GM19455 (cell line): ENCODE data around the gene MPC1L.

Experiments
- ATAC-seq: cut with Tn5 transposase; IDR thresholded peaks from one replicate; pipeline ENCODE4 v1.9.1; 2021; ENCODE audit not compliant: unreplicated experiment

MPC1L gene

DNA sequence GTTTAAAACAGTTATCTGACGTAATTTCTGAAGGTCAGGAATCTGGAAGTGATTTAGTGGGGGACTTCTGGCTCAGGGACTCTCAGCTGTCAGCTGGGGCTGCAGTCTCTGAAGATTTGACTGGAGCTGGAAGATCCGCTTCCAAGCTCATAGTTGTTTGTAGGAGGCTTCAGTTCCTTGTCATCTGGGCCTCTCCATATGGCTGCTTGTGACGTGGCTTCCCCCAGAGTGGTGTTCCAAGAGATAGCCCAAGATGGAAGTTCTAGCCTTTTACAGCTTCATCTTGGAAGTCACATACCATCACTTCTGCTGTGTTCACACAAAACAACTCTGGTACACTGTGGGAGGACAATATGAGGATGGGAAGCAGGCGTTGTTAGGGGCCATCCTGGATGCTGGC, 2.1 kb downstream of the MPC1L start:
- no peak for ATAC-seq

DNA sequence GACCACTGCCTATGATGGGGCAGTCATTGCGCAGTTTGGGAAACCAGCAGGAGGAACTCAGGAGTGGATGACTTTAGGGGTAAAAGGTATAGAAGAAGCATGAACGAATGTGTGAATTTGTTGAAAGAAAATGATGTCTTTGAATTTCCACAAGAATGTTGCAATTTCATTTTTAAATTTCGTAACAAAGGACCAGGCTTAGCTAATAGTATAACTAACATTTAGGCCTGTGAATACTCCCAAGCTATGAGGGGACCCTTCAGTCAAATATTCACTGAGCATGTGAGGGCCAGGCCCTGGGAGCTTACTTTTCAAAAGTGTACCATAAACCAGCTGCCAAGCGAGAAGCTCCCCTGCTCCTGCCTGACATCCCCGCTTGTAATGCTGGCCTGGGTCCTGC, 5.3 kb downstream of the MPC1L start:
- no peak for ATAC-seq

DNA sequence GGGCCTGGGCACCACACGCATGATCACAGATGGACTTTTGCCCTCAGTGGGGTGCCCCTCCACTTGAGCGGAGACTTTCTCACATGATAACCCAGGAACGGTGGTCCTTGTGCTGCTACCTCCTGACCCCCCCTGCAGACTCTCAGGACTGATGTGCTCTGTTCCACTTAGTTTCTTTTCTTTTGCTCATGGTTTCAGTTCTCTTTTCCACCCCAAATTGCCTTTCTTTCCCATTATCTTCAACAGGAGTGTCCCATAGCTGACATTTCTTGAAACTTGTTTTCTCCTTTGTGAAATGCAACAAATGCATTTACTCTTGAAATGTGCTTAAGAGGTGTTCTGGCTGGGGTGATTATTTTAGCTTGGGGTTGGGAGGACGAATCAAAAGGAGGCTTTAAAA, 9.0 kb downstream of the MPC1L start:
- ATAC-seq: no peak

DNA sequence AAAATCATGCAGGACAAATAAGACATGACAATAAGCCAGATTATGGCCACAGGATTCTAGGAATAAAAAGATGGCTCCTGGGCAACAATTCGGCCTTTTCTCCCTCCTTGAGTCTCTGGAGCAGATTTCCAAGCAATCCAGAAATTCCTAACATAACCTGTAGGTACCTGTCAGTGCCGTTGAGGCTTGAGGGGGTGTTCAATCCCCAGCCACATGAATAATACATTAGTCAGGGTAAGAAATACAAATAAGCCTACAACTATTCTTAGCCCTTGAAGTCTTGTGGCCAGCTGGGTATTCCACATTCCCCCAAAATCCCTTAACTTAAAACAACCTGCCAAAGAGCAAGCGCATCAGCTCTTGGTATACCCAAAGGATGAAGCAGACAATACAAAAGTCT, 14.5 kb downstream of the MPC1L start:
- no peak for ATAC-seq

DNA sequence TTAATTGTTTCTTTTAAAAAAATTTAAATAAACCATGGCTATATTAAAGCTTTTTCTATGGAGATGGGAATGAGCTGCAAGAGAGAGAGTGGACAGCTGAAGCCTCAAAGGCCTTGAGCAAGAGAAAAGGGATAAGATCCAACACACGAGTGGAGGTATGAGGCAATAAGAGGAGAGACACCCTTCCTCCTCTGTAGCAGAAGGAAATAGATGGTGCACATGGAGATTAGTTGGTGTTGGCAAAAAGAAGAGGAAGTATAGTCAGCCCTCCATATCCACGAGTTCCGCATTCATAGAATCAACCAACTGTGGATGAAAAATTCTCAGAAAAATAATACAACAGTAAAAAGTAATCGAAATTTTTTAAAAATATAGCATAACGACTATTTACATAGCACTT, 20.9 kb downstream of the MPC1L start:
- ATAC-seq: no peak

DNA sequence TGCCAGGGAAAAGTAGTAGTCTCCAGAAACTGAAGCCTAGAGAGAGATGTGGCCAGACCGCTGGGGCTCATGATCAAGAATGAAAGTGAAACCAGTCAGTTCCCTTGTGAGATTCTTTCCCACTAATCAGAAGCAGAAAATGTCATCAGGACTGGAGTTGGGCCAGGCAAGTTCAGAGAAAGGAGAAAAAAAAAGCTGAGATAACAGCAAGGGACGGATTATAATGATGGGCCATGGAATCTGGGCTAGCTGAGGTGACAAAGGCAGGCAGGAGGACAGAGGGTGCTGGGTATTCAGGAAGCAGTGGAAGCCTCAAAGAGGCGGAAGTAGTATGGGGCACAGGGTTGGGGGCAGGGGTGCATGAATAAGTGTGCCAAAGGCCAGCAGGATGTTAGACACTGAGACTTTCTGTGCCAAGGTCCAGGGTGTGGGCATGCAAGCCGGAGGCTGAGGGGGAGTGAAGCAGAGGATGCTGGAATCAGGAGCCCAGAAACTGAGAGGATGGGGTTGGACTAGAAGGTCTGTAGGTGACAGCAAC, 21.7 kb downstream of the MPC1L start:
- ATAC-seq: no peak

DNA sequence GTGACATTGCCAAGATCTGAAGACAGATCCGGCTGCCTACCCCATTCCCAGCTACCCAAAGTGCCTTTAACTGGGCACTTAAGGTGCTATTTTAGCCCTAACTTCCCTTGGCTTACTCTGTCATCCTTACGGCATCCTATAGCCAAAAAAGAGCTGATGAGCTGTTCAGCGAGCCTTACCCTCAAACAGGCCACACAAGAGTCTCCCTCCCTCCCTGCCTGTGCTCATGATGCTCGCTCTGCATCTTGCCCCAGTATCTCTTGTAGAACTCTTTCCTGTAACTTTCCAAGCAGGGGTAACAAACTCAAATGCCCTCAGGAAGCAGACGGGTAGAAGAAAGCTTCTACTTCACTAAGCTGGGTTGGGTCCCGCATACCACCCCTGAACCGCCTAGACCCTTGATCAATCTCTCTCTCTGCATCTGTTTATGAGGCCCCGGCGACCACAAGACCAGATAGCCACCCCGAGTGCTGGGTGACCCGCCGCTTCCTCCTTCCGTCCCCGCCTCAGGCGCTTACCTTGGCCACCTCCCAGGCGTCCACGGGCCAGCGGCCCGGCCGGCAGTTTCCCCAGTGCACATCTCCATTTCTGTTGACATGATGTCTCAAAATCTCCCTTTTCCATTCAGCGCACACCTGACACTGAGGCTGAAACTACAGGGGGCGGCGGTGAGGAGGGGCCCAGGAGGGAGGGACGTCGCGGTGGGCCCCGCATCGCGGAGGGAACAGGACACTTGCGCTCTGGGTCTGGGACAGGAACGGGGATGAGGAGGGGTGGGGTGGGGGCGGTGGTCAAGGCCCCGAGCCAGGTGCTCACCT, 23.5 kb downstream of the MPC1L start:
- peak; percentile 32 for ATAC-seq

DNA sequence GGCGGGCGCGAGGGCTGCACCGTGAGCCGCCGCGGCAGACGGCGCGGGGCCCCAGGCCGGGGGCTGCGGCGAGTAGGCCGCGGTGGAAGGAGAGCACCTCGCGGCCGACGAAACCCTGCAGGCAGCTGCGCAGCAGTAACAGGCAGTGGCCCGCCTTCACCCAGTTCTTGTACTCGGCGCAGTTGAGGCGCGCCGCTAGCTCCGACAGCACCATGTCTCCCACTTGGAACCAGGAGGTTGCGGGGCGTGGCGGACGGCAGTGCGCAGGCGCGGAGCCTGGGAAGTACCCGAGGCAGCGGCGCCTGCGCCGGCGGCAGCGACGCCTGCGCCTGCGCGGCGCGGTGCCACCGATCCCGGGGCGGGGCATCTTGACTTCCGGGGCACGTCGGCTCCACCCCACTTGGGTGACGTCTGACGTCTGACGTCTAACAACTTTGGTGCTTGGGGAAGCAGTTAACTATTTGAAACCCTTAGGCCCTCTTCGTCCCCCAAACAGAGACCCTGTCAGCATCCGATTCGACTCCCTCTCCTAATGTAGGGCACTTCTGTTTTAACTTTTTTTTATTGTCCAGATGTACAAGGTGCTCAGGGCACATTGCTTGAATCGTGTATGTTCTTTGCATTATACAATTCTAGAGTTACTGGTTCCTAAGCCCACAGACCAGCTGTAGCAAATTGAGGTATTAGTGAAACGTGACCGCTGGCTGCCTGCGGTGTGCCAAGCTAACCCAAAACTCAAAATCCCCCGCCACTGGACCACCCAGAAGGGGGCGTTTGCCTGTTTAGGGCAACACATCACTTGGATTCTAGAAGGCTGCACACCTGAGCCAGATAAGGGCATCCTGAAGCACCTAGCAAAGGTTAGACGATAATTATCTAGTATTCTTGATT, 24.3 kb downstream of the MPC1L start, which contains the start of gene CXorf38:
CXorf38 (minus strand) TSS at position 255 of the 891 bp plus-strand sequence; CDS start at position 214, 41 bp downstream.
- peak; percentile 68 for ATAC-seq

DNA sequence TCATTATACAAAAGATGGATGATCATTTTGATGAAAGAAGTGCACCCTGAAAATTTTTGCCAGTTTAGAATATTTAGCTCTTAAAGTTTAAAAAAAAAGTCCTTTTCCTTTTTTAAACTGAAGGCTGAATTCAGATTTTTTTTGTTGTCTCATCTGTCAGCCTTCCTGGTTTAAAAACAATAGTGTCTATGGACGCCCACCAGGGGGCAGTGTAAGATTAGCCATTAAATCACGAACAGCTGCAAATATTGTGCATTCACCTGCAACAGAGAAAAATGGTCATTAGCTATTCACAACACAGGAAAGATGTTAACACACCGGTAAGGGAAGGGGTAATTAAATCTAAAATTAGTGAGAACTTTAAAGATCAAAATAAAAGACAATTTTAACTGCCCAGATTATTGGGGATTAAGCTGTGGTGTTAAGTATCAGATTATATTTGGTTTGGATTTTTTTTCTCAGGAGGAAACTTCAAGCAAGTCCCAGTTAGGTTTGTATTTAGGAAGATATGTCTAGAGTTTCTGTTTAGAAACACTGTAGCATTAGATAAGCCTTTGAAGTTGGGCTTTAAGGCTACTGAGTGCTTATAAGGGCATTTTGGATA, 28.5 kb downstream of the MPC1L start:
- no peak for ATAC-seq

DNA sequence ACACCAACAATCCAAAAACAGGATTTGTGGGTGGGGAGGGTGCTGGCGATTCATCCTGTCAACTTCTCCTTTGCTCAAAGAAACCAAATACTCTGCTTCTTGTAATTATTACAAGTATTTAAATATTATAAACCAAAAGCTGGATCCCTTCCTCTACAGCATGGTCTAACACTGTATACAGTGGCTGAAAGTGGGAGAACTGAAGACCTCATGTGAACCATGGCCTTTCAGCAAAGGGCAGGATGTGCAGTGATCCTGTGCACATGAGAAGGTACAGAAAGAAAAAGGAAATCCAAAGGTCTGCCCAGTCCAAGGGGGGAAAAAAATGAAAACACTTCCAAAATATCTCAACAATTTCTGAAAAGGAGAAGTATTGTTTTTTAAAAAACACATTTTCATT, 29.4 kb downstream of the MPC1L start:
- no peak for ATAC-seq

DNA sequence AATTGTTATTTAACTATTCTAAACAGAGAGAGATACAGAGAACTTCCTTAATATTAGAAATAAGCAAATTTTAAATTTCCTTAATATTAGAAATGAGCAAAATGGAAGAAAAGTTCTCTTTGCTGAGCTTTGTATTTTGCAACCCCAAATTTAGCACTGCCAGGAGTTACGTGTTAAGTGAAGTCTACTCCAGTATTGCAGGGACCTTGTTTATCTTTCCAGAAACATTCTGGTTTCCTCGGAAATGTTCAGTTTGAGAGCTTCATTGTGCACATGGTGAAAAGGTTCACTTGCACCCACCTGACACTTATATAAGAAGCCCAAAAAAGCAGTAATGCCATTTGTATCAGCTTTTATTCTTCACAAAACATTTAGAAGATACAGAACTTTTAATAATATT, 30.3 kb downstream of the MPC1L start:
- ATAC-seq: no peak

DNA sequence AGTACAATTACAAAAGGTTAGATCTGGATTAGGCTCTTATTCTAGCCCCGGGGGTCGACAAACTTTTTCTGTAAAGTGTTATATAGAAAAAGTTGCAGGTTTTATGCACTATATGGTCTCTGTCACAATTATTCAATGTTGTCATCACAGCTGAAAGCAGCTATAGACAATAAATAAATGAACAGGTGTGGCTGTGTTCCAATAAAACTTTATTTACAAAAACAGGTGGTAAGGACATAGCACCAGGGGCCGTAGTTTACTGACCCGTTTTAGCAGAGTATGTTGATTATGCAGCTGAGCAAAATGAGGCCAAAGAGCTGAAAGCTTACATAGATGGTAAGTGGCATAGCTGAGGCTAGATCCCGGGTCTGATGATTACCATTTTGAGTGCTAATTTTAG, 37.2 kb downstream of the MPC1L start:
- no peak for ATAC-seq

DNA sequence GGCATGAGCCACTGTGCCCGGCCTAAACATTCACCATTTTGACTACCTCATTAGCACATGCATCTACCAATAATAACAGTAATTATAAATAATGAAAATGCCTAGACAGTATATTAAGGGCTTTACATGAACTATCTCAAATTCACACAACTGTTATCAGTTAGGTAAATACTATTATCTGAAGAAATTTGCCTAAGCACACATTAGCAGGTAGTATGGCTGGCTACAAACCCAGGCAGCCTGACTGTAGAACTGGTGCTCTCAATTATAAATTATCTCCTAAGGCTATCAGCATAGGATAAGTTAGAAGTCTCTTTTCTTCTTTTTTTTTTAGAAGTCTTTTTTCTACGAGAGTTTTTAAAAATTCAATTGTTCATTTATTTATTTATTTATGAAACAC, 38.3 kb downstream of the MPC1L start:
- ATAC-seq: no peak

DNA sequence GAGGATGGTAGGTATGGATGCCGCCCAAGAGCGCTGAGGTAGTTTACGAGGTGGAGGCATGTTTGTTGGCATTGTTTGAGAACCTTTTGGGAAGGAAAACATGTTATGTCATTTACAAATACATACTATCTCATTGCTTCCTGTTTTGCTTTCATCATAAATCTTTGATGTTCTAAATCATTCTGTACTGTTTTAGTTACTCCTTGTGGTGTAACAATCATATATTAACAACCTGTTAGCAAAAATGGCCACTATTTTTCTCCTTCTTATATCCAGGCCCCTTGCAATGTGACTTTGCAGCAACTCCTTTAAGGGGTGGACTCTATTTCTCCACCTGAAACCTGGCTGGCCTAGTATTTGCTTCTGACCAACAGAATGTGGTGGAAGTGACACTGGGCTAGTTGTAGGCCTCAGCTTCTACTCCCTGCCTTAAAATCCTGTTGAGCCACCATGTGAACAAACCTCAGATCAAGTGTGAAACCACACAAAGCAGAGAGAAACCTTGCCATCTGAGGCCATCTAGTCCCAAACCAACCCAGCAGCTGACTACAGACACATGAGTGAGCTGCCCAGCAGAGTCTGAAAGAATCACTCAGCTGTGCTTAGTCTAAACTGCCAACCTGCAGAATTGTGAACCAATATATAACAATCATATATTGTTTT, 40.0 kb downstream of the MPC1L start:
- ATAC-seq: no peak

DNA sequence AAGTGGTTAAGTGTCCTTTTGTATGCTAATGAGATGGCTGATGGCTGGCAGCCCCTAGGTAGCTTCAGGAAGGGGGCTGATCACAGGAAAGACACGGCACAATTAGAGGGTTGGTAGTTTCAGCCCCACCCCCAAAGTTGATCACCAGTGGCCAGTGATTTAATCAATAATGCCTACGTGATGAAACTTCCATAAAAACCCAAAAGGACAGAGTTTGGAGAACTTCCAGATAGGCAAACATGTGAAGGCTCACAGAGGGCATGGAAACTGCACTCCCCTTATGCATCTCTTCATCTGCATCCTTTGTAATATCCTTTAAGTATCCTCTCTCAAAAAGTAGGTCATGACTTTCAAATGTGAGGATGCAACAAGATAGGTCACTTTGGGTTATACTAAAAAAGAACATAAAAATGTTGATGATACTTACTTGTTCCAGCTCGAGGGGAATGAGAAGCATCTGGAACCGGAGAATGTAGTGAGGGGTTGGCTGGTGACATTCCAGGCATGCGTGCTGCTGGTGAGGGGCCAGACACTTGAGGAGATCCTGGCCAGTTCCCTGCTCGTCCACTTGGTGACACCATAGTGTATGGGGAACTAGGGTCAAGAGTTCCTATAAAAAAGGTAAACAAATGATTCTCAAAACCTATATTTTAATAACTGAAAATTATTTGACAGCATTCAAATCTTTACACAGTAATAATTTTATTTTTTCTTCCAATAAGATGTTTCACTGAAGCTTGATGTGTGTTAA, 40.8 kb downstream of the MPC1L start:
- no peak for ATAC-seq

DNA sequence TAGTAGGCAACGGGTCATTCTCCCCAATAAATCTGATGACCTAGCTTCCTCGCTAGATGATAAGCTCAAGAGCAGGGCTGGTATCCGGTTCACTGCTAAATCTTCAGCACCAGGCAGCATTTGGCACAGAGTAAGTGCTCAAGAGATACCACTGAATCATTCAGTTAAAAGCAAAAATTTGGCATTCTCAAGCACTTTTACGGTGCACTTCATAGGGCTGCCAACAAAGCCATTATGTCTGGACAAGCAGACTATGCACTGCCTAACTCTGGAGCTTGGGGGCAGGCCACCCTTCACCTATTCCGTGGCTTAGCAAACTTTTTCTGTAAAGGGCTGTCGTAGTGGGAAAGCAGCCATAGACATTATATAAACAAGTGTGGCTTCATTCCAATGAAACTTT, 47.9 kb downstream of the MPC1L start:
- ATAC-seq: no peak
